Left cardiac atrium (tissue), 4 donors: Measurements from ENCODE around the gene SP8. TPM values are rescaled to one million over a fixed set of nuclear protein-coding genes. Genes with fewer than 3 reads are reported as not detected.

Experiments
- ATAC-seq, 2 donors: fragments of 200-7000 bp; cut with Tn5 transposase; one replicate each; pipeline ENCODE4 v1.9.1; 2020; ENCODE audit warnings: mild to moderate bottlenecking in 2 of 2, moderate library complexity in 2 of 2
- DNase-seq: peaks from one replicate; pipeline ENCODE4 v3.0.0-alpha.2; 2020
- intact Hi-C, 2 donors: fragments of 100-400 bp; cut with DNase I; formaldehyde crosslinking; loops; one replicate each; pipeline versions ENCODE4 v1.14.1 to v1.15.1; 2022 to 2023
- total RNA-seq, 2 donors: library from RNA; stranded (reverse); fragmentation: NEBNext Ultra II Directional; extraction: Animal tissue kit (Norgen Biotek cat#: 25700); gene quantifications; one replicate each; pipeline ENCODE4 v1.2.1, GENCODE V29; 2021
- donor health status: DM: no; HTN: yes; CAD: no.
- donor health status: DM: no; HTN: yes; CAD: no; lungs with severe emphysema.
- donor health status: DM: yes; HTN: yes; CAD: no.
- donor health status: Dilated cardiomyopathy.

Gene SP8
- total RNA-seq, 2 donors from 2014 or later, result not detected

GRCh38 chr7:20796500-20796899 lies 9.8 kb upstream of the SP8 start:
- no peak for DNase-seq
- intact Hi-C loops, result no loop called here
- no peak for ATAC-seq

- DNase-seq (no peak), ATAC-seq (no peak)
- intact Hi-C loops, result no loop called here
Observed at GRCh38 chr7:20795881-20796280, 9.2 kb upstream of the SP8 start.

- DNase-seq (no peak), ATAC-seq (no peak)
- intact Hi-C loops, result no loop called here
Observed at GRCh38 chr7:20795361-20795760, 8.7 kb upstream of the SP8 start.

DNA sequence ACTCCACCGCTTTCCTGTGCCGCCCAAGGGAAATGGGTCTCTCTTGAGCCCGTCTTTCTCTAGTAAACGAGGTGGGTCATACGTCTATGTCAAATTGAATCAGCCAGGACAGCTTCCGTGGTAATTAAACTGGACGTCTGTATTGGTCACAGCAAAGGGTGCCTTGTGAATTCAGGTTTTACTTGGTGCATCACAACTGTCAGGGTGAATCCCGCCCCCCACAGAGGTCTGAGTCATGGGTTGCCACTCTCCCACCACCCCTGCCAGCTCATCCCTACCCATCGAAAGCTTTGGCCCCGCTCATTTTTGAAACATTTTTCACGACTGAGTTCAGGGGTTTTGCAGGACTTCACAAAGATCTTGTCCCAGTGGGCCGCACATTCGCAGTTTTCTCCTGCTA lies 8.0 kb upstream of the SP8 start:
- ATAC-seq (no peak), DNase-seq (no peak)
- intact Hi-C loops, result no loop called here

DNA sequence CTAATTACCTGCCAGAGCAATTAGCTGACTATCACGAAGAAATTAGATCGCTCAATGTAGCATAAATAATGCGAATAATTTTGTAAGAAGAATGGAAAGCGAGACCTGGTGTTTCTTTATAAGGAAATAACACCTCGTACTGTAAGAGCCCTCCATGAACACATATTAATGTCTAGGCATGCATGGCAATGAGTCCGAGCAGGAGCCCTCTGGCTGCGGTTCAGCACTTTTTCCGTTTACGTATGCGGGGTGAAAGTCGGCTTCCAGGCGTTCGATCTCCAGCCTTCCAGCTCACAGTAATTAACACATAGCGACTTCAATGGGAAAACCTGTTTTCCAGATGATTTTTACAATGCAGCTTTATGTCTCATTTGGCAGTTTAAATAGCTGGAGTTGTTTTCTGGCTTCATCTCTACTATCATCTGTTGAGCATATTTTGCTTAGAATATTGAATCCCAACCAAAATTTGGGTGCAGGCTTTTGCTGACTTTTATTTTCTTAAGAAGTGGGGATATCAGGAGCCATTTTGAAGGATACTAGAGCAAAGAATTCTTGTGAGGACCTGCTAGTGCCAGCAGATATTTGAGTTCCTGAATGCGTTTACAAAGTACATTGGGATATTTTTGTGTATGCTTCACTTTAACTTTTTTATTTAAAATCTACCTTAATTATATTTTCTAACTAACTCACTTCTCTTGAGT lies 7.2 kb upstream of the SP8 start:
- DNase-seq, result no peak
- ATAC-seq, result no peak
- intact Hi-C loops, result no loop called here

GRCh38 chr7:20793248-20793647 lies 6.6 kb upstream of the SP8 start:
- no peak for DNase-seq
- intact Hi-C loops, result no loop called here
- ATAC-seq, result no peak

GRCh38 chr7:20791538-20792434 lies 5.1 kb upstream of the SP8 start:
- intact Hi-C loops, result no loop called here
- no peak for ATAC-seq
- no peak for DNase-seq

- ATAC-seq (no peak), DNase-seq (no peak)
- intact Hi-C loops, result no loop called here
Observed at GRCh38 chr7:20790375-20790774, 3.7 kb upstream of the SP8 start.

DNA sequence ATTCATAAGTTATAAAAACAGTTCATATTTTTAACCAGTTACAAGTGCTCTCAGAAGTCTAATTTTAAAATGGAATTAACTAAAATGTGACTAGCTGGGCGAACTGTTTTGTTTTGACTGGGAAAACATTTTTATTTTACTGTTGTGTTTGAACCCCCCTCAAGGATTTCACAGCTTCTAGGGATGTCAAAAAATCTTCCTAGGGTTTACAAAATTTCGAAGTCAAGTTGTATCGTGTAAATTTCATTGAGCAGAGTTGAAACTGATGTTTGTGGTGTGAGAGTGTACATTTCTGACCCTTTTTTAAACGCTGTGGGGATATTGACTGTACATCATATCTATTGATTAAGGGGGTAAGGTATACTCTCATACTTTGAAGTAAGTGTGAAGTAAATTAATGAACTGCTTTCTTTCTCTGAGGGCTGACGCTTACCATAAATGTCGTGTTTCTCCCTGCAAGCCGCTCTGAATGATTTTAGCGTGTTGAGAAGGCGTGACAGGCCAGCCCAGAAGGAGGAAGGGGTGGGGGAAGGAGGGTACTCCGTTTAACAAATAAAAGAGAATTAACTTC lies 1.8 kb upstream of the SP8 start:
- intact Hi-C loops, result no loop called here
- ATAC-seq, result no peak

GRCh38 chr7:20787660-20788419 lies 1.2 kb upstream of the SP8 start:
- DNase-seq (no peak), ATAC-seq (no peak)
- intact Hi-C loops, result no loop called here

More for the DNA sequence above, 1.8 kb upstream of the SP8 start:
- no peak for DNase-seq

DNA sequence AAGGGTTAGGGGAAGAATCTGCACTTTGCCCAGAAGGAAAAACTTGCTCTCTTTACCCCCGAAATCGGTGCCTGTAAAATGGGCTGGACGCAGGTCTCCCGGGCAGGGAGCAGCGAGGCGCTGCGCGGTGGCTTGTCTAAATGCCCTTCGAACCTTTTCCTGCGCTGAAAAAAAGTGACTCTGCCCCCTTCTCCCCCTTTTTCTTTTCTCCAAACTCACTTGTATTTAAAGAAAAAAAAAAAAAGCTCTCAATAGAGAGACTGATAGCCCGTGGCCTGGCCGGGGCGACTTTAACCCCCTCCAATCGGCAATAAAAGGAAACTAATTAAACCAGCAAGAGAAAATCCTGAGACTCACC lies 286 bp downstream of the SP8 start:
- intact Hi-C loops, result no loop called here
- no peak for ATAC-seq
- no peak for DNase-seq

GRCh38 chr7:20786049-20786412 lies 655 bp downstream of the SP8 start:
- intact Hi-C loops, result no loop called here

DNA sequence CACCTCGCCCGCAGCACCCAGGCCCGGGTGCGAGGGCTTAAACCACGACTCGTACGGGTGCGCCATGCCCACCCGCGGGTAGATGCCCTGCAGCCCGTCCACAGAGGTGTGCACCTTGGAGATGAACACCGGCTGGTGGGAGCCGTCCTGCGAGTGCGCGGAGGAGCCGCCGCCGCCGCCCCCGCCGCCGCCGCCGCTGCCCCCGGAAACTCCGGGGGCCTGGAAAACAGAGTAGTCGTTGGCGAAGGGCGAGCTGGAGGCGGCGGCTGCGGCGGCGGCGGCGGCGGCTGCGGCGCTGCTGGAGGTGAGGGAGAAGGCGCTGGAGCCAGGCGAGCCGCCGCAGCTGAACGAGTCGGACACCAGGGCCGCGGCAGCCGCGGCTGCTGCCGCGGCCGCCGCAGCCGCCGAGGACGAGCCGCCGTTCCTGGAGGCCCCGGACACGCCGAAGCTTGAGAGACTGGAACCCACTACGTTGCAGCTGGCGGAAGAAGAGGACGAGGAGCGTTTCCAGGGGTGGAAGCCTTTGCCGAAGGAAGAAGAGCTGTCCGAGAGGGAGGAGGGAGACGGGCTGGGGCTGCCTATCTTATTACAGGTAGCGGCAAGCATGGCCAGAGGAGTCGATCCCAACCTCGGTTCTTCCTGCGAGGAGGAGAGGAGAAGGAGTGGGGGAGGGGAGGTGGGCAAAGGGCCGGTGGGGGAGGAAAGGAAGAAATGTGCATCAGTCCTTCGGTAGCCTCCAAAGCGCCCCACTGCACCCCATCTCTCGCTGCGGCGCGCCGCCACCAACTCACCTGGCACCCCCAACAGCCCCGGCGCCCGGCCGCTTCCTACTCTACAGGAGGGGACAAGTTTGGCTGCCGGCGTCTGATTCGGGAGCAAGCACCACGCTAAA lies 1.3 kb downstream of the SP8 start:
- DNase-seq, result no peak
- intact Hi-C loops, result no loop called here

More at GRCh38 chr7:20786049-20786412, 655 bp downstream of the SP8 start:
- DNase-seq, result no peak
- ATAC-seq, result no peak

DNA sequence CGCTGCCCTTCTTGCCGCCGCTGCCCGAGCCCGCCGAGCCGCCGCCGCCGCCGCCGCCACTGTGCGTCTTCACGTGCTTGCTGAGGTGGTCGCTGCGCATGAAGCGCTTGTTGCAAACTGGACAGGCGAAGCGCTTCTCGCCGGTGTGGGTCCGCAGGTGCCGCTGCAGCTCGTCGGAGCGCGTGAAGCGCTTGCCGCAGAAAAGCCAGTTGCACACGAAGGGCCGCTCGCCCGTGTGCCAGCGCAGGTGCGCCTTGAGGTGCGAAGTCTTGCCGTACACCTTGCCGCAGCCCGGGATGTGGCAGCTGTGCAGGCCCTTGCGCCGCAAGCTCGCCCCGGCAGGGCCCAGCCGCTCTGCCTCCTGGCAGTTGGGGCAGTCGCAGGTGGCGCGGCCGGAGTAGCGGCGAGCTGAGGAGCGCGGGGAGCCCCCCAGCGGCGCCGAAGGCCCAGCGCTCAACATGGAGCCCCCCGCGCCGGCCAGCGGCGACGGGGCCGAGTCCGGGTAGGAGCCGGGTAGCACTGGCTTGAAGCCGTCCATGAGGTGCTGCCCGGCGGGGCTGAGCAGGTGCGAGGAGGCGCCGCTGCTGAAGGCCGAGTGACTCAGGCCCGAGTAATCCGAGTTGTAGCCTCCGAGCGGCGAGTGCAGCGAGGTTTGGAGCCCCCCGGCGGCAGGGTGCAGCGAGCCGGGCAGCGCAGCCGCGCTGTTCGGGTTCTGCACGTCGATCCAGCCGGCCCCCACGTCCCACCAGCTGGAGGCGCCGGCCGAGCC lies 2.1 kb downstream of the SP8 start:
- intact Hi-C loops, result no loop called here
- ATAC-seq, result peak; percentile 27 to 49
- DNase-seq, result no peak

More for the DNA sequence above, 1.3 kb downstream of the SP8 start:
- peak; percentile 14 to 42 for ATAC-seq

DNA sequence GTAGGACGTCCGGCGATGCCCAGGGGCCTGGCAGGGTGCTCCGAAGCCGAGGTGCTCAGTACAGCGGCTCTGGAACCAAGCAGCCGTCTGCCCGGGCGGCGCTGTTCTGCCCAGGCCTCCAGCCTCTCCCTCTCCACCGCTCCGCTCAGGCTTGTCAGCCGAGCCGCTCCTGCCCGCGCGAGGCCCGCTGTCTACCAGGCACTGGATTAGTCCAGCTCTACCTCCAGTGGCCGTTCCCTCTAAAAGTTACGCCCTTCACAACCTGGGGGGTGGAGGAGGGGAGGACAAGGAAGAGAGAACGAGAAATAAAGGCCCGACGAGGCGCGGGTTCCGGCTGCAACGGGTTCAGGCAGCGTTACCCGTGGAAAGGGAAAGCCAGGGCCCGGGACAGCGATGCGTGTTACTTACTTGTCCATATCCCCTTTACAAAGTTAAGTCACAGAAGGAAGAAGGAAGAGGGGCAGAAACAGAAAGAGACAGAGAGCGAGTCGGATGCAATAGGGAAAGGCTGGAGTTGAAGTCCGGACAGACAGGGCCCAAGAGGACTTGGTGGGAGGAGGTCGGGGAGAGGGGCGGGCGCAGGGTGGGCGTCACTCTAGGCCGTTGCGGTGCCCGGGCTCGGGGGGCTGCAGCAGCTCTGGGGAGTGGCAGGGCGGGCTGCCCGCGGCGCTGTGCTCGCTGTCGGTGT lies 2.8 kb downstream of the SP8 start:
- intact Hi-C loops, result no loop called here
- ATAC-seq, result peak; percentile 21 to 69
- DNase-seq, result no peak

DNA sequence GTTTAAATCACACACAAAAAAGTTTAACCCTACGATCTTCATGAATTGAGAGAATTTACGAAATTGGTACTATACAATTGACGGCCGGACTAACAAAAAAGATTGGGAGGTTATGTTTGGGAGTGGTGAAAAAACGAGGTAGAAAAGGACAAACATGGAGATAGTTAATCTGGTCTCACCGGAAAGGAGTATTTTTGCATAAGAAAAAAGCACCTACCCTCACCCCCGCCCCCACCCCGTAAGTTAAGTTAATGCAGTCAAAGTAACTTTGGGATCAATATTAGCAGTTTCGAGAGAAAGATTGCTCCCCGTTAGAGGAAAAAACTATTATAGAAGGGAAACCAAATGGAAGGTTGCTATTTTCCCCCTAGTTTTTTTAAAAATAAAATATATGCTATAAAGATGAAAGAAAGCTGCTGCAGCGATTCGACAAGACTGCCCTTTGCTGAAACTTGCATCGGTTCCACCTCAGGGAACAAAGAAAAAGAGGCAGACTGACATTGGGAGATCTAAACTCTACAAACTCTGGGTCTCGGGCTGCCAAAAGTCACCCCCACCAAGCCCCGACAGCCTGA lies 3.5 kb downstream of the SP8 start:
- ATAC-seq, result no peak
- no peak for DNase-seq
- intact Hi-C loops, result no loop called here

GRCh38 chr7:20779041-20779440 lies 7.6 kb downstream of the SP8 start:
- no peak for ATAC-seq
- no peak for DNase-seq
- intact Hi-C loops, result loop anchor here in 1 of 2 donors (5.0 to 10.0 kb wide), 2 partner anchors 473 to 726 kb away; no protein-coding TSS in a partner anchor
